Stimulated activated CD4-positive, alpha-beta T cell treated with anti-CD3 and anti-CD28 coated beads, Interleukin-1b, Interleukin-23, amount 100 ng/mL, for 1 hour (primary cell): ENCODE measurements around the gene EFCAB11.

Source experiments
- DNase-seq, 2 donors: peaks; one replicate each; pipeline ENCODE4 v3.0.0-alpha.2; 2020; ENCODE audit warnings: low read depth in 2 of 2

EFCAB11 gene

GRCh38 chr14:89814126-89814525 is 140.4 kb downstream of the EFCAB11 start:
- no peak for DNase-seq

GRCh38 chr14:89813617-89814031 is 140.9 kb downstream of the EFCAB11 start:
- DNase-seq, result no peak

GRCh38 chr14:89811954-89812575 is 142.5 kb downstream of the EFCAB11 start:
- DNase-seq, result no peak

- DNase-seq, result no peak
Observed at GRCh38 chr14:89810101-89810500, 144.4 kb downstream of the EFCAB11 start.

- DNase-seq, result no peak
Observed at GRCh38 chr14:89807892-89808291, 146.6 kb downstream of the EFCAB11 start.

- DNase-seq, result no peak
Observed at GRCh38 chr14:89807151-89807550, 147.4 kb downstream of the EFCAB11 start.

GRCh38 chr14:89806451-89806850 is 148.1 kb downstream of the EFCAB11 start:
- DNase-seq, result no peak

- DNase-seq, result no peak
Observed at GRCh38 chr14:89805501-89805900, 149.0 kb downstream of the EFCAB11 start.

- DNase-seq, result no peak
Observed at GRCh38 chr14:89803542-89803941, 151.0 kb downstream of the EFCAB11 start.

- no peak for DNase-seq
Observed at GRCh38 chr14:89801136-89801535, 153.4 kb downstream of the EFCAB11 start.

- DNase-seq, result no peak
Observed at GRCh38 chr14:89798212-89798773, 156.2 kb downstream of the EFCAB11 start.

GRCh38 chr14:89797148-89797547 is 157.4 kb downstream of the EFCAB11 start:
- DNase-seq, result no peak

- DNase-seq, result no peak
Observed at GRCh38 chr14:89794096-89794495, 160.4 kb downstream of the EFCAB11 start.

- no peak for DNase-seq
Observed at GRCh38 chr14:89793367-89793716, 161.2 kb downstream of the EFCAB11 start.

- no peak for DNase-seq
Observed at GRCh38 chr14:89792489-89793366, 161.8 kb downstream of the EFCAB11 start.

- DNase-seq, result no peak
Observed at GRCh38 chr14:89787525-89787924, 167.0 kb downstream of the EFCAB11 start.

- no peak for DNase-seq
Observed at GRCh38 chr14:89781046-89781445, 173.5 kb downstream of the EFCAB11 start.

GRCh38 chr14:89779707-89780106 is 174.8 kb downstream of the EFCAB11 start:
- DNase-seq, result no peak

GRCh38 chr14:89775946-89776345 is 178.6 kb downstream of the EFCAB11 start:
- no peak for DNase-seq

- DNase-seq, result no peak
Observed at GRCh38 chr14:89775151-89775550, 179.4 kb downstream of the EFCAB11 start.

GRCh38 chr14:89773644-89774316 is 180.8 kb downstream of the EFCAB11 start:
- DNase-seq, result peak; percentile 1 to 25

GRCh38 chr14:89773151-89773550 is 181.4 kb downstream of the EFCAB11 start:
- no peak for DNase-seq
